Peyer's patch (tissue), 4 donors: Measurements from ENCODE around the gene RAD51B.

ENCODE experiments used
- POLR2A ChIP-seq, 2 donors: fragments of 450-650 bp; IDR thresholded peaks; one replicate each; pipeline ENCODE4 v1.5.1; 2017; ENCODE audit warnings: antibody characterized with exemption in 2 of 2, mild to moderate bottlenecking in 2 of 2, moderate library complexity in 2 of 2
- TF ChIP-seq, protein P1 (sequence below), 6 experiments: fragments of 450-650 bp in 4 of 6; fragments of 200-600 bp in 2 of 6; sonication (generic) in 1 of 6; IDR thresholded peaks; one replicate each; pipeline ENCODE4 v1.5.1; 2017 to 2019; ENCODE audit warnings: antibody characterized with exemption in 6 of 6, mild to moderate bottlenecking in 3 of 6, moderate library complexity in 1 of 6

GRCh38 chr14:67926821-67927220 is 107.2 kb downstream of the RAD51B start:
- TF ChIP-seq, protein P1, sequence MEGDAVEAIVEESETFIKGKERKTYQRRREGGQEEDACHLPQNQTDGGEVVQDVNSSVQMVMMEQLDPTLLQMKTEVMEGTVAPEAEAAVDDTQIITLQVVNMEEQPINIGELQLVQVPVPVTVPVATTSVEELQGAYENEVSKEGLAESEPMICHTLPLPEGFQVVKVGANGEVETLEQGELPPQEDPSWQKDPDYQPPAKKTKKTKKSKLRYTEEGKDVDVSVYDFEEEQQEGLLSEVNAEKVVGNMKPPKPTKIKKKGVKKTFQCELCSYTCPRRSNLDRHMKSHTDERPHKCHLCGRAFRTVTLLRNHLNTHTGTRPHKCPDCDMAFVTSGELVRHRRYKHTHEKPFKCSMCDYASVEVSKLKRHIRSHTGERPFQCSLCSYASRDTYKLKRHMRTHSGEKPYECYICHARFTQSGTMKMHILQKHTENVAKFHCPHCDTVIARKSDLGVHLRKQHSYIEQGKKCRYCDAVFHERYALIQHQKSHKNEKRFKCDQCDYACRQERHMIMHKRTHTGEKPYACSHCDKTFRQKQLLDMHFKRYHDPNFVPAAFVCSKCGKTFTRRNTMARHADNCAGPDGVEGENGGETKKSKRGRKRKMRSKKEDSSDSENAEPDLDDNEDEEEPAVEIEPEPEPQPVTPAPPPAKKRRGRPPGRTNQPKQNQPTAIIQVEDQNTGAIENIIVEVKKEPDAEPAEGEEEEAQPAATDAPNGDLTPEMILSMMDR (IDR thresholded peaks at IDR 0.05): no peak
- TF ChIP-seq POLR2A (IDR thresholded peaks at IDR 0.05): no peak
